SK-N-SH (cell line): ENCODE data around the gene NCBP2L. TPM values are rescaled to one million over a fixed set of nuclear protein-coding genes. Genes with fewer than 3 reads are reported as not detected.

ENCODE experiments used
- CTCF ChIA-PET: fragments of 300-600, 350-600 bp; formaldehyde crosslinking; extraction: SDS; loops from one replicate; lab custom pipeline; 2021; lab: Yijun Ruan, JAX
- POLR2A ChIA-PET: fragments of 350-600 bp; sonication (Branson Sonifier 250); formaldehyde crosslinking; extraction: SDS; loops from one replicate; lab custom pipeline; 2020; ENCODE audit warnings: antibody characterized with exemption, inconsistent platforms; lab: Yijun Ruan, JAX
- DNase-seq: peaks from one replicate; pipeline ENCODE4 v3.0.0; 2012
- H2AFZ ChIP-seq: fragments of 200-600 bp; sonication (generic); 2 replicates; pipeline ENCODE4 v1.8.1; 2016; ENCODE audit warnings: antibody characterized with exemption, mild to moderate bottlenecking, low read depth
- H3F3A ChIP-seq: fragments of 200-600 bp; sonication (generic); replicated peaks from 2 replicates; pipeline ENCODE3; 2016; ENCODE audit warnings: antibody characterized with exemption, mild to moderate bottlenecking; ENCODE audit not compliant: insufficient read depth
- H3K27ac ChIP-seq, 2 experiments: fragments of 200-500 bp in 1 of 2; fragments of 200-600 bp in 1 of 2; sonication (Bioruptor generic) in 1 of 2; sonication (generic), shearing (Covaris generic) in 1 of 2; 2 replicates each; pipeline versions ENCODE4 v1.5.1 to v1.6.1; 2014 to 2016; ENCODE audit warnings: low read depth in 2 of 2, inconsistent platforms in 1 of 2, low read length in 1 of 2, mild to moderate bottlenecking in 1 of 2, mixed read lengths in 1 of 2
- H3K27me3 ChIP-seq: fragments of 200-600 bp; sonication (generic), shearing (Covaris generic); 2 replicates; pipeline ENCODE4 v1.6.1; 2016; ENCODE audit warnings: mixed run types; ENCODE audit not compliant: insufficient read depth
- H3K36me3 ChIP-seq, 2 experiments: fragments of 200-500 bp in 1 of 2; fragments of 200-600 bp in 1 of 2; sonication (Bioruptor generic) in 1 of 2; sonication (generic) in 1 of 2; replicated peaks in 1 of 2; 2 replicates each; pipeline versions ENCODE3 to v1.5.1; 2014 to 2016; ENCODE audit warnings: low read length in 1 of 2, mild to moderate bottlenecking in 1 of 2; ENCODE audit not compliant: insufficient read depth in 2 of 2, control insufficient read depth in 1 of 2
- H3K4me1 ChIP-seq, 2 experiments: fragments of 200-500 bp in 1 of 2; fragments of 200-600 bp in 1 of 2; sonication (Bioruptor generic) in 1 of 2; sonication (generic), shearing (Covaris generic) in 1 of 2; 2 replicates each; pipeline versions ENCODE4 v1.5.1 to v1.6.1; 2014 to 2016; ENCODE audit warnings: low read depth in 1 of 2, low read length in 1 of 2, mixed run types in 1 of 2; ENCODE audit not compliant: insufficient read depth in 2 of 2, control insufficient read depth in 1 of 2
- H3K4me2 ChIP-seq: fragments of 200-600 bp; sonication (generic), shearing (Covaris generic); 2 replicates; pipeline ENCODE4 v1.6.1; 2017; ENCODE audit warnings: mixed run types
- H3K4me3 ChIP-seq, 2 experiments: fragments of 200-500 bp in 1 of 2; fragments of 200-600 bp in 1 of 2; sonication (Bioruptor generic) in 1 of 2; sonication (generic), shearing (Covaris generic) in 1 of 2; 2 replicates each; pipeline versions ENCODE4 v1.5.1 to v1.8.1; 2014 to 2016; ENCODE audit warnings: low read depth in 2 of 2, inconsistent platforms in 1 of 2, low read length in 1 of 2, mild to moderate bottlenecking in 1 of 2, mixed read lengths in 1 of 2, moderate library complexity in 1 of 2
- H3K79me2 ChIP-seq: fragments of 200-600 bp; sonication (generic); 2 replicates; pipeline ENCODE4 v1.8.1; 2017; ENCODE audit warnings: mild to moderate bottlenecking; ENCODE audit not compliant: insufficient read depth
- H3K9ac ChIP-seq: fragments of 200-600 bp; sonication (generic); 2 replicates; pipeline ENCODE4 v1.6.1; 2017; ENCODE audit warnings: mixed run types
- H3K9me2 ChIP-seq: fragments of 200-600 bp; sonication (generic); 2 replicates; pipeline ENCODE4 v1.6.1; 2017; ENCODE audit warnings: mixed run types
- H3K9me3 ChIP-seq: fragments of 200-600 bp; sonication (generic); 2 replicates; pipeline ENCODE4 v1.6.1; 2017; ENCODE audit warnings: mixed run types, mild to moderate bottlenecking, moderate library complexity
- H4K20me1 ChIP-seq: fragments of 200-600 bp; sonication (generic); 2 replicates; pipeline ENCODE4 v1.6.1; 2017; ENCODE audit warnings: mild to moderate bottlenecking, mixed run types; ENCODE audit not compliant: insufficient read depth
- ELF1 ChIP-seq: IDR thresholded peaks from 2 replicates; pipeline ENCODE4 v1.4.0; 2012
- FOSL2 ChIP-seq: IDR thresholded peaks from 2 replicates; pipeline ENCODE4 v1.4.0; 2012; ENCODE audit warnings: low read depth, mild to moderate bottlenecking, moderate library complexity, borderline replicate concordance
- MAX ChIP-seq: IDR thresholded peaks from 2 replicates; pipeline ENCODE4 v1.4.0; 2012; ENCODE audit warnings: low read depth
- RAD21 ChIP-seq: IDR thresholded peaks from 2 replicates; pipeline ENCODE4 v1.6.1; 2012; ENCODE audit warnings: mild to moderate bottlenecking, low read length
- RCOR1 ChIP-seq: fragments of 150-350 bp; IDR thresholded peaks from 2 replicates; pipeline ENCODE4 v1.6.1; 2017; ENCODE audit warnings: antibody characterized with exemption, low read length
- RXRA ChIP-seq: IDR thresholded peaks from 2 replicates; pipeline ENCODE4 v1.4.0; 2012; ENCODE audit warnings: low read depth, mild to moderate bottlenecking, borderline replicate concordance
- USF1 ChIP-seq: IDR thresholded peaks from 2 replicates; pipeline ENCODE4 v1.4.0; 2012; ENCODE audit warnings: low read depth, borderline replicate concordance
- ZBTB33 ChIP-seq: IDR thresholded peaks from 2 replicates; pipeline ENCODE4 v1.4.0; 2012; ENCODE audit warnings: low read depth, borderline replicate concordance
- WGBS: methylation state at CpG from one replicate; pipeline ENCODE4 v1.1.6; 2017; ENCODE audit warnings: low lambda C conversion rate; 5-methylcytosine and 5-hydroxymethylcytosine counted together
- polyA plus RNA-seq, 3 experiments: library from polyadenylated mRNA; depleted of rRNA; stranded (reverse); fragments of >200 nt; gene quantifications; 2 replicates each; pipeline ENCODE4 v1.2.3, GENCODE V29; 2012

The NCBP2L gene
- polyA plus RNA-seq, 1 of the 3 experiments (the other 2 are of a cell fraction) = not detected

- Histone ChIP-seq H3K4me3 (no peak overlapping the region), H3K27me3 (peaks cover 38% of the 10 kb centered on the region), H3K4me1 (no peaks in the 10 kb centered on the region), H3K9ac (no peak overlapping the region)
- CTCF ChIA-PET = interaction anchor here (2.3 kb wide), 1 partner anchor 24 kb away, joined by 11 read pairs; the partner anchor contains the start of gene NCBP2L
- no peak for TF ChIP-seq ELF1
- TF ChIP-seq MAX = no peak
- TF ChIP-seq FOSL2 = no peak
- no peak for TF ChIP-seq USF1
- TF ChIP-seq RXRA = no peak
- TF ChIP-seq, all 33 proteins: peak for 0
- Histone ChIP-seq H3K79me2 (no peaks in the 10 kb centered on the region), H3F3A (no peaks in the 10 kb centered on the region), H3K4me2 (no peak overlapping the region), H3K36me3 (no peaks in the 10 kb centered on the region), H3K9me2 (no peaks in the 10 kb centered on the region), H4K20me1 (no peaks in the 10 kb centered on the region), H3K27ac (no peak overlapping the region), H3K9me3 (no peaks in the 10 kb centered on the region), H2AFZ (no peak overlapping the region)
- POLR2A ChIA-PET = no interaction called here
- DNase-seq = no peak
- 37% methylated on average over 4 of the region's 4 CpGs for WGBS
Measured at GRCh38 chrX:107753187-107753586, 24.3 kb upstream of the NCBP2L start.

GRCh38 chrX:107755721-107756120, 21.8 kb upstream of the NCBP2L start:
- CTCF ChIA-PET = interaction anchor here (1.5 kb wide), 1 partner anchor 22 kb away, joined by 3 read pairs; the partner anchor contains the start of gene NCBP2L
- Histone ChIP-seq H3K36me3 (no peaks in the 10 kb centered on the region), H3K9me2 (no peaks in the 10 kb centered on the region), H3K4me2 (no peak overlapping the region), H3K79me2 (no peaks in the 10 kb centered on the region), H2AFZ (no peak overlapping the region), H4K20me1 (no peaks in the 10 kb centered on the region), H3K27ac (no peak overlapping the region), H3F3A (no peaks in the 10 kb centered on the region), H3K4me3 (no peak overlapping the region), H3K9ac (no peak overlapping the region), H3K27me3 (peaks cover 41% of the 10 kb centered on the region), H3K4me1 (no peaks in the 10 kb centered on the region), H3K9me3 (no peaks in the 10 kb centered on the region)
- WGBS = 19% methylated on average over 3 of the region's 3 CpGs
- POLR2A ChIA-PET = no interaction called here
- DNase-seq = no peak
- TF ChIP-seq USF1 = no peak
- no peak for TF ChIP-seq RCOR1
- TF ChIP-seq FOSL2 = no peak
- TF ChIP-seq ZBTB33 = no peak
- TF ChIP-seq RAD21 = no peak
